Fibroblast of lung (primary cell): ENCODE results near the gene PKNOX2. TPM values are rescaled to one million over a fixed set of nuclear protein-coding genes. Genes with fewer than 3 reads are reported as not detected.
A peak's percentile ranks its signal among the peaks of the same experiment; 100 is the strongest.

Experiments used
- DNase-seq, 2 donors: peaks; one replicate each; pipeline versions ENCODE4 v3.0.0 to v3.0.0-alpha.2; 2010; ENCODE audit warnings: low read depth in 2 of 2
- H2AFZ ChIP-seq: 2 replicates; pipeline ENCODE4 v1.5.1; 2012; ENCODE audit warnings: low read length, control low read depth, inconsistent platforms
- H3K27ac ChIP-seq: 2 replicates; pipeline ENCODE4 v1.5.1; 2011; ENCODE audit warnings: low read length, control low read depth; ENCODE audit not compliant: insufficient read depth
- H3K27me3 ChIP-seq: 2 replicates; pipeline ENCODE4 v1.5.1; 2011; ENCODE audit warnings: mild to moderate bottlenecking, low read length; ENCODE audit not compliant: control insufficient read depth, insufficient read depth
- H3K36me3 ChIP-seq: 2 replicates; pipeline ENCODE4 v1.5.1; 2011; ENCODE audit warnings: low read length; ENCODE audit not compliant: control insufficient read depth, insufficient read depth
- H3K4me1 ChIP-seq: 2 replicates; pipeline ENCODE4 v1.5.1; 2011; ENCODE audit warnings: low read length; ENCODE audit not compliant: control insufficient read depth, insufficient read depth; ENCODE audit errors: extremely low read depth
- H3K4me2 ChIP-seq: 2 replicates; pipeline ENCODE4 v1.5.1; 2011; ENCODE audit warnings: low read length, control low read depth; ENCODE audit not compliant: insufficient read depth; ENCODE audit errors: extremely low read depth
- H3K4me3 ChIP-seq, 4 experiments: fragments of 200-600 bp in 1 of 4; sonication (generic) in 1 of 4; replicated peaks in 1 of 4; 2 replicates each; pipeline ENCODE4 v1.5.1; 2011 to 2016; ENCODE audit warnings: low read length in 4 of 4, low read depth in 3 of 4, mild to moderate bottlenecking in 3 of 4, control low read depth in 2 of 4, inconsistent platforms in 1 of 4, mixed read lengths in 1 of 4; ENCODE audit not compliant: insufficient read depth in 1 of 4; ENCODE audit errors: control extremely low read depth in 1 of 4
- H3K79me2 ChIP-seq: 2 replicates; pipeline ENCODE4 v1.5.1; 2012; ENCODE audit warnings: mild to moderate bottlenecking, low read length, inconsistent platforms; ENCODE audit not compliant: control insufficient read depth, insufficient read depth
- H3K9ac ChIP-seq: 2 replicates; pipeline ENCODE4 v1.5.1; 2011; ENCODE audit warnings: mild to moderate bottlenecking, low read length, control low read depth; ENCODE audit not compliant: insufficient read depth
- H3K9me3 ChIP-seq: 2 replicates; pipeline ENCODE4 v1.5.1; 2012; ENCODE audit warnings: low read depth, low read length; ENCODE audit not compliant: control insufficient read depth, insufficient read depth
- H4K20me1 ChIP-seq: 2 replicates; pipeline ENCODE4 v1.5.1; 2011; ENCODE audit warnings: low read length; ENCODE audit not compliant: control insufficient read depth, insufficient read depth; ENCODE audit errors: extremely low read depth
- CTCF ChIP-seq, 2 donors: IDR thresholded peaks in 1 of 2; conservative IDR thresholded peaks in 1 of 2; 1 replicate in 1 of 2; 2 replicates in 1 of 2; pipeline ENCODE4 v1.5.1; 2011 to 2012; ENCODE audit warnings: low read length in 2 of 2, control low read depth in 1 of 2, inconsistent platforms in 1 of 2, low read depth in 1 of 2, mild to moderate bottlenecking in 1 of 2
- EZH2 ChIP-seq: IDR thresholded peaks from 2 replicates; pipeline ENCODE4 v1.5.1; 2012; ENCODE audit warnings: low read length, control low read depth, mild to moderate bottlenecking; ENCODE audit errors: missing control alignments
- polyA plus RNA-seq, 2 donors: library from polyadenylated mRNA; depleted of rRNA in 1 of 2; stranded (reverse) in 1 of 2; unstranded in 1 of 2; fragments of >200 nt; gene quantifications; 2 replicates each; pipeline ENCODE4 v1.2.1, GENCODE V29; 2011 to 2012; ENCODE audit warnings: missing spikeins in 1 of 2
- total RNA-seq: library from RNA; depleted of rRNA; stranded (reverse); fragments of >200 nt; gene quantifications from 2 replicates; pipeline ENCODE4 v1.2.1, GENCODE V29; 2014

The PKNOX2 gene
- total and polyA plus RNA-seq, 2 donors (not counting 1 experiment from before 2014, with no cell fraction given): 0.33 to 2.2 TPM

- DNase-seq: peak in 1 of 2 donors; percentile 8
Measured at GRCh38 chr11:125250318-125251213, 86.0 kb downstream of the PKNOX2 start.

DNA sequence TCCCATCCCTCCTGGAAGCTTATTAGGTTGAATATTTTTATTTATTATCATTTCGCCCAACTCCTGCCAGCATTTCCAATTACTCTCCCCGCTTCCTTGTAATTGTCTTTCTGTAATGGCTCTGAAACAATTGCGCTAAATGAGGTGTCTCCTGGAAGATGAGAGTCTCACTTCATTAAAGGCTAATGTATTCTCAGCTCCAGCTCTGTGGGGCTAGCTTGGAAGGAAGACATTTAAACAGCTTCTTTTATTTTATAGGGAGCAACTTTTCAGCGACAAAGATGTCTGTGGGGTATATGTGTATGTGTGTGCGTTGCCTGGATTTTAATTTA lies 86.6 kb downstream of the PKNOX2 start:
- no peak for DNase-seq
- no peaks in the 10 kb centered on the region for H3K36me3 ChIP-seq
- no peak overlapping the region for H3K27ac ChIP-seq
- no peaks in the 10 kb centered on the region for H4K20me1 ChIP-seq
- H3K9ac ChIP-seq: no peak overlapping the region
- TF ChIP-seq EZH2: no peak
- no peak overlapping the region for H2AFZ ChIP-seq
- H3K4me1 ChIP-seq: no peaks in the 10 kb centered on the region
- no peaks in the 10 kb centered on the region for H3K9me3 ChIP-seq
- H3K79me2 ChIP-seq: no peaks in the 10 kb centered on the region
- H3K4me3 ChIP-seq: no peak overlapping the region
- peaks cover 3% of the 10 kb centered on the region for H3K27me3 ChIP-seq
- no peak overlapping the region for H3K4me2 ChIP-seq

More at GRCh38 chr11:125250318-125251213, 86.0 kb downstream of the PKNOX2 start:
- Histone ChIP-seq H3K4me2 (no peak overlapping the region), H2AFZ (no peak overlapping the region), H3K79me2 (no peaks in the 10 kb centered on the region), H3K36me3 (no peaks in the 10 kb centered on the region), H4K20me1 (no peaks in the 10 kb centered on the region), H3K4me3 (no peak overlapping the region), H3K27ac (no peak overlapping the region), H3K9ac (no peak overlapping the region), H3K4me1 (no peaks in the 10 kb centered on the region), H3K27me3 (peaks cover 3% of the 10 kb centered on the region), H3K9me3 (no peaks in the 10 kb centered on the region)
- TF ChIP-seq EZH2 (no peak), CTCF (conservative IDR thresholded peaks at IDR 0.05 in 1 of 2, IDR thresholded peaks at IDR 0.05 in 1 of 2; ENCODE audit: low read depth in 1 of 2, low read length in 2 of 2) (no peak)

DNA sequence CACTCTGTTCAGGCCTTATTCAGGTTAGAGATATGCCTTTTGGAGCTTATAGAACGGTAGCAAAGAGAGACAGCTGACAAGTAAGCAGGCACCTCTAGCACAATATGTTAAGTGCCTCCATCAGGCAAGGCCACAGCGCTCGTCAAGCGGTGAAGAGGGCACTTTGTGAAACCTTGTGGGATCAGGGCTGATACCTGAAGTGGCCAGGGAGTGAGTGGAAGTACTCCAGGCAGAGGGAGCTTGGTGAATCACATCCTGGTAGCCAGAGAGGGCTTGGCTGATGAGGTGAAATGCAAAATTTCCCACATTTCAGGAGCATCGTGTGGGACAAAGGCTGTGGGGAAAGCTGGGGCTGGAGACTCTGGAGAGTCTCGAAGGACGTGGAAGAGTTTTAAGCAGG lies 87.4 kb downstream of the PKNOX2 start:
- no peak overlapping the region for H2AFZ ChIP-seq
- no peak overlapping the region for H3K4me3 ChIP-seq
- no peak overlapping the region for H3K27ac ChIP-seq
- no peaks in the 10 kb centered on the region for H3K36me3 ChIP-seq
- no peaks in the 10 kb centered on the region for H3K79me2 ChIP-seq
- peaks cover 3% of the 10 kb centered on the region for H3K27me3 ChIP-seq
- TF ChIP-seq CTCF (conservative IDR thresholded peaks at IDR 0.05 in 1 of 2, IDR thresholded peaks at IDR 0.05 in 1 of 2; ENCODE audit: low read depth in 1 of 2, low read length in 2 of 2): no peak
- TF ChIP-seq EZH2: no peak
- no peaks in the 10 kb centered on the region for H3K9me3 ChIP-seq
- no peaks in the 10 kb centered on the region for H4K20me1 ChIP-seq
- no peak overlapping the region for H3K4me2 ChIP-seq
- H3K9ac ChIP-seq: no peak overlapping the region
- H3K4me1 ChIP-seq: no peaks in the 10 kb centered on the region
- peak in 1 of 2 donors; percentile 49 for DNase-seq
